Activated T-cell treated with anti-CD3 and anti-CD28 coated beads for 4 hours (primary cell): Measurements from ENCODE around the gene TNKS2.
A peak's percentile ranks its signal among the peaks of the same experiment; 100 is the strongest.
"Not testable (repeated sequence)": the region's sequence is repeated elsewhere in the genome, so short reads cannot be mapped to it uniquely, and the experiment has no call there.

Experiments
- DNase-seq: peaks from one replicate; pipeline ENCODE4 v3.0.0-alpha.2; 2020

TNKS2 gene

GRCh38 chr10:91797874-91798648 lies at the start of gene TNKS2:
Gene TNKS2 (plus strand): TSS chr10:91798426. CDS start chr10:91798691, 265 bp downstream.
- peak; percentile 84 for DNase-seq

DNA sequence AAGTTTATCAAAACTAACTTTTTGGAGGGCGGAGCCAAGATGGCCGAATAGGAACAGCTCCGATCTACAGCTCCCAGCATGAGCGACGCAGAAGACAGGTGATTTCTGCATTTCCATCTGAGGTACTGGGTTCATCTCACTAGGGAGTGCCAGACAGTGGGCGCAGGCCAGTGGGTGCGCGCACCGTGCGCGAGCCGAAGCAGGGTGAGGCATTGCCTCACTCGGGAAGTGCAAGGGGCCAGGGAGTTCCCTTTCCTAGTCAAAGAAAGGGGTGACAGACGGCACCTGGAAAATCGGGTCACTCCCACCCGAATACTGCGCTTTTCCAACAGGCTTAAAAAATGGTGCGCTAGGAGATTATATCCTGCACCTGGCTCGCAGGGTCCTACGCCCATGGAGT lies 48.6 kb upstream of the TNKS2 start:
- not testable (repeated sequence) for DNase-seq

DNA sequence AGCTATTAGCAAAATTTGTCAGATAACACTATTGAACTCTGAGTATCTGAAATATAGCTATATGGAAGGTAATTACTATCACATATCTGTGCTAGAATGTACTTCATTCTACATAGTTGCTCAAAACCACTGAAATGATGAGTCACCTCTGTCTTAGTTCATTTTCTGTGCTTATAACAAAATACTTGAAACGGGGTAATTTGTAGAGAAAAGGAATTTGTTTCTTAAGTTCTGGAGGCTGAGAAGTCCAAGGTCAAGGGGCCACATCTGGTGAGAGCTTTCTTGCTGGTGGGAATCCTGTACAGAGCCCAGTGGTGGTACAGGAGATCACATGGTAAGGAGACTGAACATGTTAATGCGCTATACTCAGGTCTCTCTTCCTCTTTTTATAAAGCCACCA lies 41.9 kb upstream of the TNKS2 start:
- no peak for DNase-seq

DNA sequence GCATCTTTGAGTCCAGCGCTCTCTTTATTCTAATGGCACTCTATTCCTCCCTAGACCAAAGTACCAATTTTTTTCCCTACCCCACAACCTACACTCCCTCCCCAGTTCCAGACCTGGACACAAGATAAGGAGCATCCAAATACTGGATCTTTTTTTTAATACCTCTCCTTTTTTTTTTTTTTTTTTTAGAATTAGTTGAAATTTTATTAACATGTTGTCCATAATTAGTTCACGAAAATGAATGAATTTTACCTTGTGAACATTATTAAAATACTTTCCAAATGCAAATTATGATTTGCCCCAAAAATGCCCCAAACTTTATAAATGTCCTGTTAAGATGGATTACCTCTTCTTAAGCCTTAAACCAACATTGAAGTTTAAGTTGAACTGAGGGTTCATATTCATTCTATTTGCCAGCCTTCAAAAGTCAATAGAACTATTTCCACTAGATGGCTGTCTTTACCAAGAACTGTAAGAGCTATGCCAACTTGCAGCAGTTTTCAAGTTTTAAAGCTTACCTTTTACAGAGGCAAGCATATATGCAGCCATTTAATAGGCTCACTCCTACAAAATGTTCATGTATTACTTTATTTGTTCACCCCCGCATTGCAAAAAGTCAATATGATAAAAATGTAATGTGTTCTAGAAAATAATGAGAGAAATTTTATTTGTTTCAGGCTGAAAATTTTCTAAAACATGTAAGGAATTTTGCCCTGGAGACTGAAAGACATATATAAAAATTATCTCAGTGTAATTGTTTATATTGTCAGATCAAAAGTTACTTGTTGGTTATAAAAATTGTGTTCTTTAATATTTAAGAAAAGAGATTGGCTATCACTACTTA lies 39.7 kb upstream of the TNKS2 start:
- DNase-seq, result no peak

DNA sequence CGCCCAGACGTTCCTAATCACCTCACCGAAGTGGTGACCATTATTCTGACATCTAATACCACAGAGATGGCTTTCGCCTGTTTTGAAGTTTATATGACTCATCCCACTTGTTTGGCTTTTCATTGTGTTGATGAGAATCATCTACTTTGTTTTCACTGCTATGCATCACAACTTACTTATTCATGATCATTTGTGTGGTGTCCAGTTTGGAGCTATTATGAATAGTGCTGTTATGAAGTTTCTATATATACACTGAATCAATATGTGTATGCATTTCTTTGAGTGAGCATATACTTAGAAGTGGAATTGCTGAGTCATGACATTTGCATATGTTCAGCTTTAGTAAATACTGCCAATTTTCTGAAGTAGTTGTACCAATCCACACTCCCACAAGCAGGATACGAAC lies 38.6 kb upstream of the TNKS2 start:
- no peak for DNase-seq

DNA sequence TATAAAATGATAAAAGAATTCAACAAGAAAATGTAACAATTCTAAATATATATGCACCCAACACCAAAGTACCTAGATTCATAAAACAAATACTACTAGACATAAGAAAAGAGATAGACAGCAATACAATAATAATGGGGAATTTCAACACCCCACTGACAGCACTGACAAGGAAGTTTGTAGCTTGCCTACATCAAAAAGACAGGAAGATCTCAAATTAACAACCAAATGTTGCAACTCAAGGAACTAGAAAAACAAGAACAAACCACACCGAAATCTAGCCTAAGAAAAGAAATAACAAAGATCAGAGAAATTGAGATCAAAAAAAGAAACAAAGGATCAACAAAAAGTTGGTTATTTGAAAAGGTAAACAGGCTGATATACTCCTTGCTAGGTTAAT lies 36.5 kb upstream of the TNKS2 start:
- DNase-seq, result no peak

- no peak for DNase-seq
These were observed 35.3 kb upstream of the TNKS2 start for GRCh38 chr10:91762878-91763277.

DNA sequence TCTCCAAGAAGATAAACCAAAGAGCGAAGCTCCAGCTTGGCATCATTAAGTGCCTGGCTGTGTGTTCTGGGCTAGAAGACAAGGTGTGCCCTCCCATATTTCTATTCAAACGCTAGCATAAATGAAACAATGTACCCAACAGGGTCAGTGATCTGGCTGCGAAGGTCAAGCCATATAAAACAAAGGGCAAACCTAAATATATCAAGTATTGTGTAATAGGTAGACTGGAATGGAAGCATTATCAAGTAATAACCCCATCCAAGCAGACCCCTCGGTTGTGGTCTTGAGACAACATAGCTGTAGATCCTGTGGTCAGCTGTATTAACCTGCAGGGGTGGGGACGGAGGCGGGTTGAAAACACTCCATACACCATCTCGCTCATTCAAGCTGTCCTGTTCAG lies 31.6 kb upstream of the TNKS2 start:
- DNase-seq, result no peak

GRCh38 chr10:91768123-91768522 lies 30.1 kb upstream of the TNKS2 start:
- no peak for DNase-seq

DNA sequence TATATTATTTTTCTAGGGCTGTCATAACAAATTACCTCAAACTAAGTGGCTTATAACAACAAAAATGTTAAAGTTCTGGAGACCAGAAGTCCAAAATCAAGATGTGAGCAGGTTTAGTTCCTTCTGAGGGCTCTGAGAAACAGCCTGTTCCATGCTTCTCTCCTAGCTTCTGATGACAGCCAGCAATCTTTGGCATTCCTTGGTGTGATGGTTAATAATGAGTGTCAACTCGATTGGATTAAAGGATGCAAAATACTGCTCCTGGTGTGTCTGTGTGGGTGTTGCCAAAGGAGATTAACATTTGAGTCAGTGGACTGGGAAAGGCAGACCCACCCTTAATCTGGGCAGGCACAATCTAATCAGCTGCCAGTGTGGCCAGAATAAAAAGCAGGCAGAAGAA lies 26.3 kb upstream of the TNKS2 start:
- no peak for DNase-seq

DNA sequence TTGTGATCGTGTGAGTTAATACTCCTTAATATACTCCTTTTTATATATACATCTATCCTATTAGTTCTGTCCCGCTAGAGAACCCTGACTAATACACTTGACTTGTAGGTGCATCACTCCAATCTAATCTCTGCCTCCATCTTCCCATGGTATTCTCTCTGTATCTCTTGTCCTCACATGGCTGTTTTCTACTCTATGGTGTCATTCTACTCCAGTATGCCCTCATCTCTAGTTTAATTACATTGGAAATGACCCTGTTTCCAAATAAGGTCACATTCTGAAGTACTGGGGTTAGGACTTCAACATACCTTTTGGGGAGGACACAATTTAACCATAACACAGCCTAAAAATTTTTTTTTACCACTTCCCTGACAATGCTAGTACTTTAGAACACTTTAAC lies 25.8 kb upstream of the TNKS2 start:
- DNase-seq, result no peak

DNA sequence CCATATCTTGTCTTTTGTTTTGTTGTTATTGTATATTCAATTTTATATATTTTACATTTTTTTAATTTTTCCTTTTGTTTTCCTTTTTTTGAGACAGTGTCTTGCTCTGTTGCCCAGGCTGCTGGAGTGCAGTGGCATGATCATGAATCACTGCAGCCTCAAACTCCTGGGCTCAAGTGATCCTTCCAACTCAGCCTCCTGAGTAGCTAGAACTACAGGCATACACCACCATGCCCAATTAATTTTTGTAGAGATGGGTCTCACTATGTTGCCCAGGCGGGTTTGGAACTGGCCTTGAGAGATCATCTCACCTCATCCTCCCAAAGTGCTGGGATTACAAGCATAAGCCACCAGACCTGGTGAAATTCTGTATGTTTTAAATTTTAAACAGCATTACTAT lies 25.4 kb upstream of the TNKS2 start:
- DNase-seq, result no peak

DNA sequence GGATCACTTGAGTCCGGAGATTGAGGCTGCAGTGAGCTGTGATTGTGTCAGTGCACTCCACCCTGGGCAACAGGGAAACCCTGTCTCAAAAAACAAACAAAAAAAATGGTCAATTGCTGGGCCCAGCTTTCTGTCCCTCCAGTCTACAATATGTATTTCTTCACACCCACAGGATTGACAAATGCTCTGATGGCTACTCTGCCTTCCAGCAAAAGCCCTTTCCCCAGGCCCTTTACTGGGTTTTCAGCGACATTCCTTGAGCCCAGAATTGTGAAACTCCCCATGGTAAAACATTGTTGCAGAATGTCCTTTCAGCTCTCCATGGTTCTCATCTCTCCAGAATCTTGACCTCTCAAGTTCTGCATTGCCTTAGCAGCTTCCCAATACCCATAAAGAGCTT lies 23.7 kb upstream of the TNKS2 start:
- DNase-seq, result no peak

GRCh38 chr10:91775731-91776130 lies 22.5 kb upstream of the TNKS2 start:
- no peak for DNase-seq

- no peak for DNase-seq
These were observed 22.0 kb upstream of the TNKS2 start for GRCh38 chr10:91776266-91776665.

GRCh38 chr10:91778485-91778884 lies 19.7 kb upstream of the TNKS2 start:
- DNase-seq, result no peak

DNA sequence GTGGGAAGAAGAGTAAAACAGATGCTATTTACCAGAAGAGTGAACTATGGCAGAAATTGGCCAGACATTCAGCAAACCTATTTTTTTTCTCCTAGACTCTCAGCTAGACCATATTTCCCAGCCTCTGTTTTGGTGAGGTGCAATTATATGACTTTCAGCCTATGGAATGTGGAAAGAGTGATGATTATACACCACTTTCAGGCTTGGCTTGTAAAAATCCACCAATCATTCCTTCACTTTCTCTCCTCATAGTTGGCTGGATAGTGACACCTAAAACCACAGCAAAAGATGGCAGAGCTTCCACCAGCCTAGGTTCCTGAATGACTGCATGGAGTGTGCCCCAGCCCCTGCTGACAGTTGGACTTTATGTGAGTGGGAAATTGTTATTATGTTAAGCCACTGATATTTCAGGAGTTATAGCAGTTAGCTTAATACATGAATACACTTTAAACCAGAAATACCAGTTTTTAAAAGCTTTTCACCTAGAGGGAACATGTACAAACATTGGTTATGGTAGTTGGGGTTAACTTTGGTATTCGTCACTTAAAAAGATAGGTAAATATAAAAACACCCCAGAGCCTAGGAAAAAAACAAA lies 19.1 kb upstream of the TNKS2 start:
- DNase-seq, result no peak

GRCh38 chr10:91782539-91782938 lies 15.7 kb upstream of the TNKS2 start:
- no peak for DNase-seq

DNA sequence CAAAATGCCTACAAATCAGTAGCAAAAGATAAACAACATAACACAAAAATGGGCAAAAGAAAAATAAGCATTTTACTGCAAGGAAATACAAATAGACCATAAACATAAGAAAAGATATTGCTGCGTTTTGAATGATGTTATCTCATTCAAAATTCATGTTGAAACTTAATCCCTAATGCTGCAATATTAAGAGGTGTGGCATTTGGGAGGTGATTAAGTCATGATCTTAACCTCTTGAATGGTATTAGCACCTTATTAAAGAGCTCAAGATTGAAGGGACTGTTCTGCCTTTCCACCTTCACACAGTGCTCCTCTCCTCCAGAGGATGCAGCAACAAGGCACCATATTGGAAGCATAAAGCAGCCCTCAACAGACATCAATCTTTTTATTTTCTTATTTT lies 12.4 kb upstream of the TNKS2 start:
- no peak for DNase-seq

DNA sequence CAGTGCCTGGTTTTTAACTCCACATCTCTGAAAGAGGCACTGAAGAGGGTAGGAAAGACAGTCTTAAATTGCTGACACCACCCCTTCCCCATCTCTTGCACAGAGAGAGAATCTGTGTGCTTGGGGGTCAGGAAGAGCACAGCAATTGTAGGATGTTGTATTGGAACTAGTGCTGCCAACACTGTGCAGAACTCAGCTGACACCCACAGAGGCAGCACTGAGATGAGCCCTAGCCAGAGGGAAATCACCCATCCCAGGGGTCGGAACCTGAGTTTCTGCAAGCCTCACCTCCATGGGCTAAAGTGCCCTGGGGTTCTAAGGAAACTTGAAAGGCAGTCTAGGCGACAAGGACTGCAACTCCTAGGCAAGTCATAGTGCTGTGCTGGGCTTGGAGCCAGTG lies 11.0 kb upstream of the TNKS2 start:
- DNase-seq, result no peak

- no peak for DNase-seq
These were observed 10.4 kb upstream of the TNKS2 start for GRCh38 chr10:91787810-91788209.

DNA sequence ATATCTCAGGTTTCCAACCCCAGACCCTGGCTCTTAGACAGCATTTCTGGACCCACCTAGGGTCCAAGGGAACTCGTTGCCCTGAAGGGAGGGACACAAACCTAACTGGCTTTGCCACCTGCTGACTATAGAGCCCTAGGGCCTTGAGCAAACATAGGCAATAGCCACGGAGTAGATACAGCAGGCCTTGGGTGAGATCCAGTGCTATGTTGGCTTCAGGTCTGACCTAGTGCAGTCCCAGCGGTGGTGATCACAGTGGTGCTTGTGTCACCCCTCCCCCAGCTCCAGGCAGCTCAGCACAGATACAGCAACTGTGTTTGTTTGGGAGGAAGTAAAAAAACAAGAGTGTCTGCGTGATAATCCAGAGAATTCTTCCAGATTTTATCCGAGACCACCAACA lies 9.7 kb upstream of the TNKS2 start:
- no peak for DNase-seq

- DNase-seq, result peak; percentile 35
These were observed 1.7 kb upstream of the TNKS2 start for GRCh38 chr10:91796331-91797047.
